ENCODE measurements around the gene NHSL2. TPM values are rescaled to one million over a fixed set of nuclear protein-coding genes. Genes with fewer than 3 reads are reported as not detected.
A peak's percentile ranks its signal among the peaks of the same experiment; 100 is the strongest.

The NHSL2 gene
- total RNA-seq, 4 donors from 2014 or later, result 1.6 to 6.0 (median 3.6) TPM

DNA sequence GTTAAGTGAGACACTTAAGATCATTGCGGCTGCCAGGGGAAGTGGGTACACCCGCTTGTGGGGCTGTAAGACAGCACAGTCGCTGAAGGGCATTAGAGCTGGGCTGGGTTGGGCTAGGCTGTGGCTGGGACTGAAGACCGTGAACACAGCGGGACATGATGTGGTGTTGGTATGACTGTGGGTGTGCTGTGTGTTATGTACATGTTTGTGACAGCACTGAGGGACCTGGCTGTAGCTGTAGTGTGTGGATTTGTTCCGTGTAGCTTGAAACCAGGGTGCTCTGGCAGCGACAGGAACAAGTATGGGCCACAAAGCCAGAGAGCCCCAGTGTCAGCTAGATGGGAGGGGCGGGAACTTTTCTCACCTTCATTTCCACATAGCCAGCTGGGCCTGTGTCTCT is 82.1 kb downstream of the NHSL2 start:
- DNase-seq, result no peak
- Histone ChIP-seq H3K4me3 (no peak overlapping the region), H3K27ac (no peak overlapping the region), H3K36me3 (no peaks in the 10 kb centered on the region), H3K27me3 (no peaks in the 10 kb centered on the region), H3K9me3 (no peaks in the 10 kb centered on the region), H3K4me1 (no peaks in the 10 kb centered on the region)
- intact Hi-C loops (cut with DNase I; ENCODE audit: low total_unique reads) (no loop called here), in situ Hi-C loops (cut with MboI; ENCODE audit: low pct_ligation_motif_present in 1 of 4, low pct_unique_long_range_greater_than_20kb in 1 of 4, low sequenced_read_pairs in 3 of 4) (no loop called here)
- TF ChIP-seq POLR2A (IDR thresholded peaks at IDR 0.05), result no peak
- no peak for TF ChIP-seq POLR2AphosphoS5 (IDR thresholded peaks at IDR 0.05)
- TF ChIP-seq, protein P1, sequence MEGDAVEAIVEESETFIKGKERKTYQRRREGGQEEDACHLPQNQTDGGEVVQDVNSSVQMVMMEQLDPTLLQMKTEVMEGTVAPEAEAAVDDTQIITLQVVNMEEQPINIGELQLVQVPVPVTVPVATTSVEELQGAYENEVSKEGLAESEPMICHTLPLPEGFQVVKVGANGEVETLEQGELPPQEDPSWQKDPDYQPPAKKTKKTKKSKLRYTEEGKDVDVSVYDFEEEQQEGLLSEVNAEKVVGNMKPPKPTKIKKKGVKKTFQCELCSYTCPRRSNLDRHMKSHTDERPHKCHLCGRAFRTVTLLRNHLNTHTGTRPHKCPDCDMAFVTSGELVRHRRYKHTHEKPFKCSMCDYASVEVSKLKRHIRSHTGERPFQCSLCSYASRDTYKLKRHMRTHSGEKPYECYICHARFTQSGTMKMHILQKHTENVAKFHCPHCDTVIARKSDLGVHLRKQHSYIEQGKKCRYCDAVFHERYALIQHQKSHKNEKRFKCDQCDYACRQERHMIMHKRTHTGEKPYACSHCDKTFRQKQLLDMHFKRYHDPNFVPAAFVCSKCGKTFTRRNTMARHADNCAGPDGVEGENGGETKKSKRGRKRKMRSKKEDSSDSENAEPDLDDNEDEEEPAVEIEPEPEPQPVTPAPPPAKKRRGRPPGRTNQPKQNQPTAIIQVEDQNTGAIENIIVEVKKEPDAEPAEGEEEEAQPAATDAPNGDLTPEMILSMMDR (IDR thresholded peaks at IDR 0.05), result no peak
- TF ChIP-seq EP300 (IDR thresholded peaks at IDR 0.05; ENCODE audit: low read depth), result no peak
- 60 to 72% methylated on average over 2 to 8 of the region's 8 CpGs for WGBS, 2 donors (ENCODE audit: low coverage in 1 of 2)

DNA sequence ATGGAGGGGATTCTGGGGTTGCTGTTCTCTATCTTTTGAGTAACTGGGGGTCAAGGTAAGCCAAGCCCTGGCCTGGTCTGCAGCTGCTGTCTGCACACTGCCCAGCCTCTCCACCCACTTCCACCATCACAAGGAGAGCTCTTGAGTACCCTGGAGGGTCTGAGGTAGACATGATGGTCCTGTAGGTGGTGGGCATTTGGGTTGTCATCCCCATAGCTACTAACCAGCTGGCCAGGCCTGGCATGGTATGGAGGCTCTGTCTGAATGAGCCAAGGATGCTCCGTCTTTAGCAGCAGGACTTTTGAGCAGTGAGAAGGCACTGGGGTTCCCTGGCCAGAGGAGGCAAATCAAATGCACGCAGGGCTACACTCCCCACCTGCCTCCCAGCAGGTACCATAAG is 82.7 kb downstream of the NHSL2 start:
- intact Hi-C loops (cut with DNase I; ENCODE audit: low total_unique reads), result no loop called here
- Histone ChIP-seq H3K36me3 (no peaks in the 10 kb centered on the region), H3K4me3 (no peak overlapping the region), H3K27ac (no peak overlapping the region), H3K4me1 (no peaks in the 10 kb centered on the region), H3K27me3 (no peaks in the 10 kb centered on the region), H3K9me3 (no peaks in the 10 kb centered on the region)
- 83 to 93% methylated on average over 2 of the region's 2 CpGs for WGBS, 2 donors (ENCODE audit: low coverage in 1 of 2)
- no peak for DNase-seq
- TF ChIP-seq POLR2AphosphoS5 (IDR thresholded peaks at IDR 0.05), result no peak
- in situ Hi-C loops (cut with MboI; ENCODE audit: low pct_ligation_motif_present in 1 of 4, low pct_unique_long_range_greater_than_20kb in 1 of 4, low sequenced_read_pairs in 3 of 4), result no loop called here

DNA sequence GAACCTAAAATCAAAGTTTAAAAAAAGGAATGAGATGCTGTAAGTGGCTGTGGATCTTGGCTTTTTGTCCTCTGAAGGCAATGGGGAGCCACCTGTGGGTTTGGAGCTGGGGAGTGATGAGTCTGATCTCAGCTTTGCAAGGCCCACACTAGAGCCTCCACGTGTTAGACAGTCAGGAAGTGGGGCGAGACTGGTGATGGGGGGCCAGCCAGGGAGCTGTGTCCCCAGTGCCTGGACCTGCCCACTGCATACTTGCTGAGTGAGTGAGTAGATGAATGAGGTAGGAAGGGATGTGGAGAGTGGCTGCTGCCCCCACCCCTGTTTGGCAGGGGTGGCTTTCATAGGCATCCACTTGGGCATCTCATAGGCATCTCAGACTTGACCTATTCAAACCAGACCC is 84.0 kb downstream of the NHSL2 start:
- no peaks in the 10 kb centered on the region for H3K27me3 ChIP-seq
- intact Hi-C loops (cut with DNase I; ENCODE audit: low total_unique reads), result no loop called here
- no peaks in the 10 kb centered on the region for H3K4me1 ChIP-seq
- in situ Hi-C loops (cut with MboI; ENCODE audit: low pct_ligation_motif_present in 1 of 4, low pct_unique_long_range_greater_than_20kb in 1 of 4, low sequenced_read_pairs in 3 of 4), result no loop called here
- TF ChIP-seq POLR2A (IDR thresholded peaks at IDR 0.05) (no peak), EP300 (IDR thresholded peaks at IDR 0.05; ENCODE audit: low read depth) (no peak), POLR2AphosphoS5 (IDR thresholded peaks at IDR 0.05) (no peak)
- TF ChIP-seq, protein P1 (IDR thresholded peaks at IDR 0.05), result no peak
- no peak overlapping the region for H3K4me3 ChIP-seq
- no peaks in the 10 kb centered on the region for H3K36me3 ChIP-seq
- DNase-seq, result no peak
- H3K27ac ChIP-seq, result no peak overlapping the region
- no peaks in the 10 kb centered on the region for H3K9me3 ChIP-seq
- WGBS, 2 donors (ENCODE audit: low coverage in 1 of 2), result 50% methylated on average over 2 of the region's 2 CpGs; no CpG with 5 or more reads in 1 of the 2 donors

DNA sequence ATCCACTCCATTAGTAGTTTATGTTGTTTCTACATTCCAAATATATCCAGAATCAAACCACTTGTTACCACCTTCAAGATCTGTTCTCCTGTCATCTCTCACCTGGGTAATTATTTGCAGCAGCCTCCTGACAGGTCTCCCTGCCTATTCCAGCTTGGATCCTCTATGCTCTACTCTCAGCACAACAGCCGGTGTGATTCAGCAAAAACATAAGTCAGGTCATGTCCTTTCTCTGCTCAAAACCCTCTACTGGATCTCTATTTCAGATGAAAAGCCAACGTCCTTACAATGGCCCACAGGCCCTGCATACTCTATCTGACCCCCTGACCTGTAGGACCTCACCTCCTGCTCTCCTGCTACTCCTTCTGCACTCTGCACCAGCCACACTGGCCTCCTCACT is 84.5 kb downstream of the NHSL2 start:
- TF ChIP-seq, protein P1 (IDR thresholded peaks at IDR 0.05), result no peak
- TF ChIP-seq POLR2A (IDR thresholded peaks at IDR 0.05) (no peak), POLR2AphosphoS5 (IDR thresholded peaks at IDR 0.05) (no peak), EP300 (IDR thresholded peaks at IDR 0.05; ENCODE audit: low read depth) (no peak)
- Histone ChIP-seq H3K4me1 (no peaks in the 10 kb centered on the region), H3K4me3 (no peak overlapping the region), H3K27ac (no peak overlapping the region), H3K9me3 (no peaks in the 10 kb centered on the region), H3K27me3 (no peaks in the 10 kb centered on the region), H3K36me3 (no peaks in the 10 kb centered on the region)
- intact Hi-C loops (cut with DNase I; ENCODE audit: low total_unique reads) (no loop called here), in situ Hi-C loops (cut with MboI; ENCODE audit: low pct_ligation_motif_present in 1 of 4, low pct_unique_long_range_greater_than_20kb in 1 of 4, low sequenced_read_pairs in 3 of 4) (no loop called here)
- 59% methylated on average over 2 of the region's 2 CpGs; no CpG with 5 or more reads in 1 of the 2 donors for WGBS, 2 donors (ENCODE audit: low coverage in 1 of 2)
- no peak for DNase-seq

DNA sequence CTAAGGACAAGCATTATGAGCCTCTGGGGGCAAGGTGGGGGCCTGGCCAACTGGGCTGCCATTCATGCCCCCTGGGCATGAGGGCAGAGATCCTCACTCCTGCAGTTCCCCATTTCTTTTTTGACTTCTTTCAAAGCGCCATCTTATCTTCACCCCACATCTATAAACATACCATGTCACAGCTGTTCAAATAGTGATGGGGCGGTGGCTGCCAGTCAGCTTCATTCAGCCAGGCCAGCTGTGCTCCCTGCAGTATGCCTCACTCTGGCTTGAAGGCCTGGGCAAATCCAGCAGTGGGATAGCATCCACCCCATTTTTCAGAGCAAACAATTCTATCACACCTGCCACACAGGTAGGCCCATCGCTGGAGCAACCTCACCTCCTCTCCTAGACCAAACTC is 85.5 kb downstream of the NHSL2 start:
- Histone ChIP-seq H3K4me1 (no peaks in the 10 kb centered on the region), H3K36me3 (no peaks in the 10 kb centered on the region), H3K9me3 (no peaks in the 10 kb centered on the region), H3K4me3 (no peak overlapping the region), H3K27me3 (no peaks in the 10 kb centered on the region), H3K27ac (no peak overlapping the region)
- in situ Hi-C loops (cut with MboI; ENCODE audit: low pct_ligation_motif_present in 1 of 4, low pct_unique_long_range_greater_than_20kb in 1 of 4, low sequenced_read_pairs in 3 of 4), result no loop called here
- DNase-seq, result peak; percentile 10
- WGBS, 2 donors (ENCODE audit: low coverage in 1 of 2), result 54% methylated on average over 3 of the region's 3 CpGs; no CpG with 5 or more reads in 1 of the 2 donors
- intact Hi-C loops (cut with DNase I; ENCODE audit: low total_unique reads), result no loop called here
- no peak for TF ChIP-seq POLR2A (IDR thresholded peaks at IDR 0.05)
- TF ChIP-seq EP300 (IDR thresholded peaks at IDR 0.05; ENCODE audit: low read depth), result no peak
- TF ChIP-seq, protein P1 (IDR thresholded peaks at IDR 0.05), result no peak
- no peak for TF ChIP-seq POLR2AphosphoS5 (IDR thresholded peaks at IDR 0.05)
